ENCODE measurements around the gene PTPRM.

Gene PTPRM

GRCh38 chr18:8279346-8279745 is 712.2 kb downstream of the PTPRM start:
- H3K36me3 ChIP-seq (ENCODE audit: control insufficient read depth, insufficient read depth, low read length) = no peaks in the 10 kb centered on the region
- no peaks in the 10 kb centered on the region for H3K4me1 ChIP-seq (ENCODE audit: control insufficient read depth, insufficient read depth, low read length)
- no peak overlapping the region for H3K9ac ChIP-seq (ENCODE audit: low read depth, low read length)
- H3K4me3 ChIP-seq (ENCODE audit: low read depth, low read length) = no peak overlapping the region
- H3K9me3 ChIP-seq (ENCODE audit: control insufficient read depth, insufficient read depth, low read length) = no peaks in the 10 kb centered on the region
- no peak overlapping the region for H3K27ac ChIP-seq (ENCODE audit: low read depth, low read length)
- H3K27me3 ChIP-seq (ENCODE audit: control insufficient read depth, insufficient read depth, low read length) = no peaks in the 10 kb centered on the region

GRCh38 chr18:8279781-8280330 is 712.7 kb downstream of the PTPRM start:
- Histone ChIP-seq H3K4me3 (ENCODE audit: low read depth, low read length) (no peak overlapping the region), H3K9me3 (ENCODE audit: control insufficient read depth, insufficient read depth, low read length) (no peaks in the 10 kb centered on the region), H3K27ac (ENCODE audit: low read depth, low read length) (no peak overlapping the region), H3K4me1 (ENCODE audit: control insufficient read depth, insufficient read depth, low read length) (no peaks in the 10 kb centered on the region), H3K9ac (ENCODE audit: low read depth, low read length) (no peak overlapping the region), H3K27me3 (ENCODE audit: control insufficient read depth, insufficient read depth, low read length) (no peaks in the 10 kb centered on the region), H3K36me3 (ENCODE audit: control insufficient read depth, insufficient read depth, low read length) (no peaks in the 10 kb centered on the region)

GRCh38 chr18:8283891-8284585 is 716.9 kb downstream of the PTPRM start:
- Histone ChIP-seq H3K27me3 (ENCODE audit: control insufficient read depth, insufficient read depth, low read length) (no peaks in the 10 kb centered on the region; the same call in 1 of the 2 replicates), H3K9ac (ENCODE audit: low read depth, low read length) (no peak overlapping the region), H3K4me1 (ENCODE audit: control insufficient read depth, insufficient read depth, low read length) (no peaks in the 10 kb centered on the region), H3K9me3 (ENCODE audit: control insufficient read depth, insufficient read depth, low read length) (no peaks in the 10 kb centered on the region), H3K4me3 (ENCODE audit: low read depth, low read length) (no peak overlapping the region), H3K27ac (ENCODE audit: low read depth, low read length) (no peak overlapping the region), H3K36me3 (ENCODE audit: control insufficient read depth, insufficient read depth, low read length) (no peaks in the 10 kb centered on the region)

GRCh38 chr18:8286303-8286702 is 719.2 kb downstream of the PTPRM start:
- Histone ChIP-seq H3K36me3 (ENCODE audit: control insufficient read depth, insufficient read depth, low read length) (no peaks in the 10 kb centered on the region), H3K4me3 (ENCODE audit: low read depth, low read length) (no peak overlapping the region), H3K27ac (ENCODE audit: low read depth, low read length) (no peak overlapping the region), H3K27me3 (ENCODE audit: control insufficient read depth, insufficient read depth, low read length) (no peaks in the 10 kb centered on the region; the same call in 1 of the 2 replicates), H3K4me1 (ENCODE audit: control insufficient read depth, insufficient read depth, low read length) (no peaks in the 10 kb centered on the region), H3K9ac (ENCODE audit: low read depth, low read length) (no peak overlapping the region), H3K9me3 (ENCODE audit: control insufficient read depth, insufficient read depth, low read length) (no peaks in the 10 kb centered on the region)

GRCh38 chr18:8287196-8287885 is 720.2 kb downstream of the PTPRM start:
- no peaks in the 10 kb centered on the region for H3K36me3 ChIP-seq (ENCODE audit: control insufficient read depth, insufficient read depth, low read length)
- no peaks in the 10 kb centered on the region for H3K4me1 ChIP-seq (ENCODE audit: control insufficient read depth, insufficient read depth, low read length)
- H3K27me3 ChIP-seq (ENCODE audit: control insufficient read depth, insufficient read depth, low read length) = no peaks in the 10 kb centered on the region; the same call in 1 of the 2 replicates
- H3K4me3 ChIP-seq (ENCODE audit: low read depth, low read length) = no peak overlapping the region
- no peak overlapping the region for H3K27ac ChIP-seq (ENCODE audit: low read depth, low read length)
- H3K9ac ChIP-seq (ENCODE audit: low read depth, low read length) = no peak overlapping the region
- no peaks in the 10 kb centered on the region for H3K9me3 ChIP-seq (ENCODE audit: control insufficient read depth, insufficient read depth, low read length)

- Histone ChIP-seq H3K9ac (ENCODE audit: low read depth, low read length) (no peak overlapping the region), H3K4me1 (ENCODE audit: control insufficient read depth, insufficient read depth, low read length) (no peaks in the 10 kb centered on the region), H3K27ac (ENCODE audit: low read depth, low read length) (no peak overlapping the region), H3K36me3 (ENCODE audit: control insufficient read depth, insufficient read depth, low read length) (no peaks in the 10 kb centered on the region), H3K4me3 (ENCODE audit: low read depth, low read length) (no peak overlapping the region), H3K9me3 (ENCODE audit: control insufficient read depth, insufficient read depth, low read length) (no peaks in the 10 kb centered on the region), H3K27me3 (ENCODE audit: control insufficient read depth, insufficient read depth, low read length) (no peaks in the 10 kb centered on the region; the same call in 1 of the 2 replicates)
Observed at GRCh38 chr18:8288472-8289195, 721.5 kb downstream of the PTPRM start.

GRCh38 chr18:8290435-8290834 is 723.3 kb downstream of the PTPRM start:
- Histone ChIP-seq H3K9ac (ENCODE audit: low read depth, low read length) (no peak overlapping the region), H3K4me1 (ENCODE audit: control insufficient read depth, insufficient read depth, low read length) (no peaks in the 10 kb centered on the region), H3K27me3 (ENCODE audit: control insufficient read depth, insufficient read depth, low read length) (no peaks in the 10 kb centered on the region; the same call in 1 of the 2 replicates)

GRCh38 chr18:8290913-8291312 is 723.8 kb downstream of the PTPRM start:
- no peaks in the 10 kb centered on the region; the same call in 1 of the 2 replicates for H3K27me3 ChIP-seq (ENCODE audit: control insufficient read depth, insufficient read depth, low read length)
- H3K27ac ChIP-seq (ENCODE audit: low read depth, low read length) = no peak overlapping the region
- no peaks in the 10 kb centered on the region for H3K9me3 ChIP-seq (ENCODE audit: control insufficient read depth, insufficient read depth, low read length)
- H3K4me3 ChIP-seq (ENCODE audit: low read depth, low read length) = no peak overlapping the region
- H3K4me1 ChIP-seq (ENCODE audit: control insufficient read depth, insufficient read depth, low read length) = no peaks in the 10 kb centered on the region
- H3K9ac ChIP-seq (ENCODE audit: low read depth, low read length) = no peak overlapping the region
- H3K36me3 ChIP-seq (ENCODE audit: control insufficient read depth, insufficient read depth, low read length) = no peaks in the 10 kb centered on the region

More at GRCh38 chr18:8290435-8290834, 723.3 kb downstream of the PTPRM start:
- Histone ChIP-seq H3K9me3 (ENCODE audit: control insufficient read depth, insufficient read depth, low read length) (no peaks in the 10 kb centered on the region), H3K4me3 (ENCODE audit: low read depth, low read length) (no peak overlapping the region), H3K27ac (ENCODE audit: low read depth, low read length) (no peak overlapping the region), H3K36me3 (ENCODE audit: control insufficient read depth, insufficient read depth, low read length) (no peaks in the 10 kb centered on the region)

GRCh38 chr18:8293184-8293583 is 726.1 kb downstream of the PTPRM start:
- no peak overlapping the region for H3K27ac ChIP-seq (ENCODE audit: low read depth, low read length)
- H3K9ac ChIP-seq (ENCODE audit: low read depth, low read length) = no peak overlapping the region
- H3K9me3 ChIP-seq (ENCODE audit: control insufficient read depth, insufficient read depth, low read length) = no peaks in the 10 kb centered on the region
- no peaks in the 10 kb centered on the region for H3K4me1 ChIP-seq (ENCODE audit: control insufficient read depth, insufficient read depth, low read length)
- H3K36me3 ChIP-seq (ENCODE audit: control insufficient read depth, insufficient read depth, low read length) = no peaks in the 10 kb centered on the region
- no peak overlapping the region for H3K4me3 ChIP-seq (ENCODE audit: low read depth, low read length)
- no peaks in the 10 kb centered on the region for H3K27me3 ChIP-seq (ENCODE audit: control insufficient read depth, insufficient read depth, low read length)

- no peak overlapping the region for H3K27ac ChIP-seq (ENCODE audit: low read depth, low read length)
- H3K36me3 ChIP-seq (ENCODE audit: control insufficient read depth, insufficient read depth, low read length) = no peaks in the 10 kb centered on the region
- no peaks in the 10 kb centered on the region for H3K9me3 ChIP-seq (ENCODE audit: control insufficient read depth, insufficient read depth, low read length)
- no peak overlapping the region for H3K4me3 ChIP-seq (ENCODE audit: low read depth, low read length)
- H3K9ac ChIP-seq (ENCODE audit: low read depth, low read length) = no peak overlapping the region
- no peaks in the 10 kb centered on the region for H3K4me1 ChIP-seq (ENCODE audit: control insufficient read depth, insufficient read depth, low read length)
- no peaks in the 10 kb centered on the region for H3K27me3 ChIP-seq (ENCODE audit: control insufficient read depth, insufficient read depth, low read length)
Observed at GRCh38 chr18:8296886-8297616, 729.9 kb downstream of the PTPRM start.

Measured in HUES48 (cell line).